IMR-90 (cell line): ENCODE measurements around the gene ATP5ME. TPM values are rescaled to one million over a fixed set of nuclear protein-coding genes. Genes with fewer than 3 reads are reported as not detected.

Experiments used
- ATAC-seq: fragments of 200-7000 bp; cut with Tn5 transposase; 2 replicates; pipeline ENCODE4 v1.9.1; 2020; ENCODE audit warnings: low read depth, mild to moderate bottlenecking, moderate library complexity
- BruUV-seq: library from RNA; stranded (reverse); fragments of 400-500 nt; replicated peaks from 2 replicates; lab custom pipeline; 2021; lab: Mats Ljungman, UMichigan
- CTCF ChIA-PET: fragments of 300-600 bp; formaldehyde crosslinking; extraction: SDS; loops from one replicate; lab custom pipeline; 2021; ENCODE audit warnings: antibody characterized with exemption; lab: Yijun Ruan, JAX
- POLR2A ChIA-PET: fragments of 300-600 bp; sonication (Branson Sonifier 250); formaldehyde crosslinking; loops from one replicate; lab custom pipeline; 2022; ENCODE audit warnings: antibody characterized with exemption; ENCODE audit not compliant: unreplicated experiment; lab: Charles Lee
- DNase-seq: peaks from one replicate; pipeline ENCODE4 v3.0.0; 2013
- H2AFZ ChIP-seq: replicated peaks from 2 replicates; pipeline ENCODE3; 2013; ENCODE audit warnings: low read length, mild to moderate bottlenecking; ENCODE audit not compliant: poor library complexity
- H2AK5ac ChIP-seq: 2 replicates; pipeline ENCODE4 v1.6.1; 2013; ENCODE audit warnings: low read depth, low read length, inconsistent platforms
- H2AK9ac ChIP-seq: replicated peaks from 2 replicates; pipeline ENCODE3; 2013; ENCODE audit warnings: mild to moderate bottlenecking, low read depth, low read length, moderate library complexity; ENCODE audit not compliant: poor library complexity
- H2BK120ac ChIP-seq: 2 replicates; pipeline ENCODE4 v1.6.1; 2013; ENCODE audit warnings: low read depth, low read length, inconsistent platforms
- H2BK15ac ChIP-seq: 3 replicates; pipeline ENCODE4 v1.6.1; 2013; ENCODE audit warnings: low read depth, low read length, inconsistent platforms
- H2BK20ac ChIP-seq: 2 replicates; pipeline ENCODE4 v1.6.1; 2013; ENCODE audit warnings: low read depth, mild to moderate bottlenecking, inconsistent platforms, low read length, moderate library complexity
- H2BK5ac ChIP-seq: 2 replicates; pipeline ENCODE4 v1.6.1; 2013; ENCODE audit warnings: mild to moderate bottlenecking, low read depth, low read length, inconsistent platforms; ENCODE audit not compliant: poor library complexity, severe bottlenecking
- H3K14ac ChIP-seq: replicated peaks from 2 replicates; pipeline ENCODE4 v1.6.1; 2013; ENCODE audit warnings: low read depth, low read length, inconsistent platforms
- H3K18ac ChIP-seq: 2 replicates; pipeline ENCODE4 v1.6.1; 2013; ENCODE audit warnings: low read depth, low read length, control low read depth
- H3K23ac ChIP-seq: 2 replicates; pipeline ENCODE4 v1.6.1; 2013; ENCODE audit warnings: low read depth, low read length, inconsistent platforms
- H3K27ac ChIP-seq: 2 replicates; pipeline ENCODE4 v1.5.1; 2013; ENCODE audit warnings: mild to moderate bottlenecking, control low read depth, low read length; ENCODE audit not compliant: insufficient read depth
- H3K27me3 ChIP-seq: 2 replicates; pipeline ENCODE4 v1.6.1; 2013; ENCODE audit warnings: low read length; ENCODE audit not compliant: control insufficient read depth, insufficient read depth
- H3K36me3 ChIP-seq: 2 replicates; pipeline ENCODE4 v1.6.1; 2013; ENCODE audit warnings: low read length, mixed read lengths; ENCODE audit not compliant: control insufficient read depth, insufficient read depth
- H3K4ac ChIP-seq: 2 replicates; pipeline ENCODE4 v1.6.1; 2013; ENCODE audit warnings: low read depth, low read length, inconsistent platforms
- H3K4me1 ChIP-seq: 2 replicates; pipeline ENCODE4 v1.6.1; 2013; ENCODE audit warnings: low read length, mixed read lengths; ENCODE audit not compliant: control insufficient read depth, insufficient read depth
- H3K4me2 ChIP-seq: 2 replicates; pipeline ENCODE4 v1.6.1; 2013; ENCODE audit warnings: low read depth, mild to moderate bottlenecking, control low read depth, low read length, moderate library complexity
- H3K4me3 ChIP-seq: 2 replicates; pipeline ENCODE4 v1.5.1; 2013; ENCODE audit warnings: low read depth, mild to moderate bottlenecking, control low read depth, low read length, moderate library complexity; ENCODE audit not compliant: insufficient read depth
- H3K56ac ChIP-seq: 2 replicates; pipeline ENCODE4 v1.6.1; 2013; ENCODE audit warnings: low read length, inconsistent platforms; ENCODE audit not compliant: insufficient read depth; ENCODE audit errors: extremely low read depth
- H3K79me1 ChIP-seq, 2 experiments: 2 replicates each; pipeline ENCODE4 v1.6.1; 2013; ENCODE audit warnings: low read length in 2 of 2, inconsistent platforms in 1 of 2, low read depth in 1 of 2
- H3K9ac ChIP-seq: 2 replicates; pipeline ENCODE4 v1.6.1; 2013; ENCODE audit warnings: low read depth, low read length, control low read depth
- H3K9me1 ChIP-seq: 2 replicates; pipeline ENCODE4 v1.6.1; 2013; ENCODE audit warnings: low read length, inconsistent platforms; ENCODE audit not compliant: insufficient read depth
- H3K9me3 ChIP-seq: 2 replicates; pipeline ENCODE4 v1.6.1; 2013; ENCODE audit warnings: low read length; ENCODE audit not compliant: control insufficient read depth, insufficient read depth
- H4K20me1 ChIP-seq: 2 replicates; pipeline ENCODE4 v1.6.1; 2013; ENCODE audit warnings: low read length, inconsistent platforms; ENCODE audit not compliant: insufficient read depth
- H4K5ac ChIP-seq: 2 replicates; pipeline ENCODE4 v1.6.1; 2013; ENCODE audit warnings: mild to moderate bottlenecking, low read depth, low read length, control low read depth
- H4K8ac ChIP-seq, 2 experiments: 2 replicates each; pipeline ENCODE4 v1.6.1; 2013; ENCODE audit warnings: low read depth in 2 of 2, low read length in 2 of 2, control low read depth in 1 of 2, inconsistent platforms in 1 of 2
- H4K91ac ChIP-seq: 2 replicates; pipeline ENCODE4 v1.6.1; 2013; ENCODE audit warnings: low read depth, low read length, inconsistent platforms; ENCODE audit not compliant: insufficient read depth
- CEBPB ChIP-seq: IDR thresholded peaks from 2 replicates; pipeline ENCODE4 v1.6.1; 2012; ENCODE audit warnings: low read depth, low read length, improper control_type of control experiment
- CHD1 ChIP-seq: IDR thresholded peaks from 2 replicates; pipeline ENCODE4 v1.6.1; 2012; ENCODE audit warnings: low read depth, low read length, improper control_type of control experiment
- CTCF ChIP-seq: conservative IDR thresholded peaks from 2 replicates; pipeline ENCODE4 v1.5.1; 2012; ENCODE audit warnings: mild to moderate bottlenecking, low read depth, low read length, improper control_type of control experiment
- ELK1 ChIP-seq: fragments of 150-350 bp; IDR thresholded peaks from 2 replicates; pipeline ENCODE4 v1.6.1; 2016; ENCODE audit warnings: low read depth, mild to moderate bottlenecking, low read length, moderate library complexity, borderline replicate concordance
- MAFK ChIP-seq: IDR thresholded peaks from 2 replicates; pipeline ENCODE4 v1.6.1; 2012; ENCODE audit warnings: low read depth, low read length, improper control_type of control experiment
- MAZ ChIP-seq: IDR thresholded peaks from 2 replicates; pipeline ENCODE4 v1.6.1; 2012; ENCODE audit warnings: low read depth, mild to moderate bottlenecking, low read length, improper control_type of control experiment, moderate library complexity, borderline replicate concordance
- MXI1 ChIP-seq: IDR thresholded peaks from 2 replicates; pipeline ENCODE4 v1.6.1; 2012; ENCODE audit warnings: low read depth, mild to moderate bottlenecking, low read length, moderate library complexity, borderline replicate concordance
- NFE2L2 ChIP-seq: fragments of 150-350 bp; IDR thresholded peaks from 2 replicates; pipeline ENCODE4 v1.6.1; 2016; ENCODE audit warnings: low read depth, mild to moderate bottlenecking, low read length
- POLR2A ChIP-seq: IDR thresholded peaks from 2 replicates; pipeline ENCODE4 v1.6.1; 2012; ENCODE audit warnings: mild to moderate bottlenecking, low read depth, low read length
- RAD21 ChIP-seq: IDR thresholded peaks from 2 replicates; pipeline ENCODE4 v1.6.1; 2012; ENCODE audit warnings: low read length, improper control_type of control experiment
- RCOR1 ChIP-seq: IDR thresholded peaks from 2 replicates; pipeline ENCODE4 v1.6.1; 2012; ENCODE audit warnings: mild to moderate bottlenecking, low read length, improper control_type of control experiment; ENCODE audit not compliant: insufficient replicate concordance
- RFX5 ChIP-seq: IDR thresholded peaks from 2 replicates; pipeline ENCODE4 v1.8.0; 2012; ENCODE audit warnings: low read depth, mild to moderate bottlenecking, low read length, moderate library complexity
- SMC3 ChIP-seq: fragments of 150-350 bp; IDR thresholded peaks from 2 replicates; pipeline ENCODE4 v1.6.1; 2016; ENCODE audit warnings: low read depth, mild to moderate bottlenecking, antibody characterized with exemption, low read length, moderate library complexity
- USF2 ChIP-seq: fragments of 150-350 bp; IDR thresholded peaks from 2 replicates; pipeline ENCODE4 v1.6.1; 2017; ENCODE audit warnings: mild to moderate bottlenecking, antibody characterized with exemption, low read length, low read depth
- WGBS, 2 experiments: methylation state at CpG; one replicate each; pipeline versions ENCODE4 v1.1.5 to v1.1.7; 2013; ENCODE audit warnings: missing lambda C conversion rate in 2 of 2; ENCODE audit not compliant: insufficient read length in 1 of 2; ENCODE audit errors: extremely low coverage in 2 of 2; 5-methylcytosine and 5-hydroxymethylcytosine counted together
- dilution Hi-C: fragments of 300-500 bp; cut with HindIII; formaldehyde crosslinking; loops from one replicate; pipeline ENCODE4 v1.14.3; 2018; ENCODE audit warnings: low sequenced_read_pairs; ENCODE audit not compliant: unreplicated experiment
- in situ Hi-C: fragments of 300-500 bp; cut with MboI; formaldehyde crosslinking; loops from 3 replicates; pipeline ENCODE4 v1.14.3; 2019; ENCODE audit warnings: low sequenced_read_pairs, inconsistent platforms, mixed read lengths
- intact Hi-C: fragments of 100-400 bp; cut with micrococcal nuclease; formaldehyde crosslinking; loops from 2 replicates; pipeline ENCODE4 v1.10.0; 2022
- polyA plus RNA-seq, 3 experiments: library from polyadenylated mRNA; depleted of rRNA; stranded (reverse); fragments of >200 nt; gene quantifications; 2 replicates each; pipeline ENCODE4 v1.2.3, GENCODE V29; 2012; ENCODE audit warnings: low replicate concordance in 1 of 3
- total RNA-seq: library from RNA; depleted of rRNA; stranded (reverse); fragments of >200 nt; gene quantifications from 2 replicates; pipeline ENCODE4 v1.2.3, GENCODE V29; 2012

ATP5ME gene
- total and polyA plus RNA-seq, 2 of the 4 experiments (the other 2 are of a cell fraction), result 39.3 to 603 TPM

GRCh38 chr4:650461-650860 lies 23.6 kb downstream of the ATP5ME start:
- H2BK20ac ChIP-seq, result no peak overlapping the region
- no peak overlapping the region for H3K27ac ChIP-seq
- CTCF ChIA-PET, result no interaction called here
- no peak overlapping the region for H3K4me3 ChIP-seq
- no peak overlapping the region for H2BK15ac ChIP-seq
- no peak overlapping the region for H4K91ac ChIP-seq
- in situ Hi-C loops, result no loop called here
- peaks cover 3% of the 10 kb centered on the region for H3K9me3 ChIP-seq
- dilution Hi-C loops, result no loop called here
- no TSS peak for BruUV-seq
- intact Hi-C loops, result no loop called here
- ATAC-seq (no peak), DNase-seq (no peak)
- POLR2A ChIA-PET, result no interaction called here
- H2AK9ac ChIP-seq, result no peak overlapping the region
- no peak overlapping the region for H2BK5ac ChIP-seq
- H4K5ac ChIP-seq, result no peak overlapping the region
- no peak overlapping the region for H2AK5ac ChIP-seq
- H3K36me3 ChIP-seq, result no peaks in the 10 kb centered on the region
- no peak overlapping the region for H2BK120ac ChIP-seq
- no peak overlapping the region for H3K4ac ChIP-seq
- no peak overlapping the region for H3K23ac ChIP-seq
- 42% methylated on average over 9 of the region's 18 CpGs; no CpG with 5 or more reads in 1 of the 2 experiments for WGBS, 2 experiments
- no peaks in the 10 kb centered on the region for H3K79me1 ChIP-seq
- H3K9me1 ChIP-seq, result no peaks in the 10 kb centered on the region
- H3K27me3 ChIP-seq, result peaks cover 11% of the 10 kb centered on the region; the same call in 1 of the 2 replicates
- no peak overlapping the region for H2AFZ ChIP-seq
- H3K9ac ChIP-seq, result no peak overlapping the region
- no peaks in the 10 kb centered on the region for H4K20me1 ChIP-seq
- TF ChIP-seq POLR2A (no peak), NFE2L2 (no peak), CEBPB (no peak), CHD1 (no peak), RAD21 (no peak), MAZ (no peak), CTCF (no peak), ELK1 (no peak), RFX5 (no peak), USF2 (no peak), MAFK (no peak), MXI1 (no peak), SMC3 (no peak), RCOR1 (no peak)
- H3K4me2 ChIP-seq, result no peak overlapping the region
- H3K56ac ChIP-seq, result no peak overlapping the region
- no peaks in the 10 kb centered on the region for H3K4me1 ChIP-seq
- H3K14ac ChIP-seq, result no peak overlapping the region
- H3K18ac ChIP-seq, result no peak overlapping the region
- H4K8ac ChIP-seq, result no peak overlapping the region
